Gastroesophageal sphincter (tissue), 4 donors: ENCODE measurements around the gene WNK3. TPM values are rescaled to one million over a fixed set of nuclear protein-coding genes. Genes with fewer than 3 reads are reported as not detected.

Source experiments
- ATAC-seq: fragments of 150-250 bp; one replicate; pipeline ENCODE4 v1.9.1; 2016; ENCODE audit warnings: mild to moderate bottlenecking, moderate library complexity
- H3K27ac ChIP-seq, 4 donors: fragments of 200-600 bp; sonication (generic) in 3 of 4; 1 replicate in 3 of 4; 2 replicates in 1 of 4; pipeline ENCODE4 v1.5.1; 2016 to 2019
- H3K27me3 ChIP-seq: fragments of 200-600 bp; sonication (generic); one replicate; pipeline ENCODE4 v1.5.1; 2019
- H3K36me3 ChIP-seq, 2 donors: fragments of 200-600 bp; sonication (generic); one replicate each; pipeline ENCODE4 v1.5.1; 2019; ENCODE audit warnings: control low read depth in 1 of 2
- H3K4me1 ChIP-seq, 3 donors: fragments of 200-600 bp; sonication (generic); 1 replicate in 2 of 3; 2 replicates in 1 of 3; pipeline ENCODE4 v1.5.1; 2016 to 2019; ENCODE audit warnings: control low read depth in 2 of 3
- H3K4me3 ChIP-seq, 2 donors: fragments of 200-600 bp; sonication (generic); one replicate each; pipeline ENCODE4 v1.5.1; 2019; ENCODE audit warnings: mild to moderate bottlenecking in 1 of 2, moderate library complexity in 1 of 2
- H3K9me3 ChIP-seq, 3 donors: fragments of 200-600 bp; sonication (generic); one replicate each; pipeline ENCODE4 v1.5.1; 2017 to 2019; ENCODE audit warnings: control low read depth in 2 of 3
- CTCF ChIP-seq, 4 experiments: fragments of 200-600 bp in 2 of 4; fragments of 450-650 bp in 2 of 4; sonication (generic) in 1 of 4; IDR thresholded peaks; one replicate each; pipeline ENCODE4 v1.5.1; 2017 to 2019; ENCODE audit warnings: antibody characterized with exemption in 4 of 4, mild to moderate bottlenecking in 2 of 4, moderate library complexity in 2 of 4
- EP300 ChIP-seq: sonication (generic); formaldehyde crosslinking; IDR thresholded peaks from one replicate; pipeline ENCODE4 v1.6.1; 2017; ENCODE audit warnings: antibody characterized with exemption, mild to moderate bottlenecking
- POLR2A ChIP-seq, 2 donors: fragments of 450-650 bp; IDR thresholded peaks; one replicate each; pipeline ENCODE4 v1.6.1; 2017; ENCODE audit warnings: antibody characterized with exemption in 2 of 2, mild to moderate bottlenecking in 2 of 2, moderate library complexity in 1 of 2
- POLR2AphosphoS5 ChIP-seq: sonication (generic); formaldehyde crosslinking; IDR thresholded peaks from one replicate; pipeline ENCODE4 v1.6.1; 2017; ENCODE audit warnings: antibody characterized with exemption
- WGBS, 2 donors: methylation state at CpG; one replicate each; pipeline ENCODE4 v1.1.5; 2018; ENCODE audit warnings: low coverage in 1 of 2; 5-methylcytosine and 5-hydroxymethylcytosine counted together
- total RNA-seq, 4 donors: library from RNA; depleted of rRNA; stranded (reverse); fragments of >200 nt; gene quantifications; one replicate each; pipeline ENCODE4 v1.1.0, GENCODE V29; 2016

Gene WNK3
- total RNA-seq, 4 donors from 2014 or later = 1.9 to 4.3 (median 3.0) TPM

- no peak for TF ChIP-seq CTCF (IDR thresholded peaks at IDR 0.05)
- no peak for TF ChIP-seq POLR2A (IDR thresholded peaks at IDR 0.05)
- no peak for TF ChIP-seq EP300
- TF ChIP-seq POLR2AphosphoS5 = no peak
- Histone ChIP-seq H3K9me3 (no peaks in the 10 kb centered on the region), H3K4me3 (no peak overlapping the region), H3K27me3 (no peaks in the 10 kb centered on the region), H3K4me1 (no peaks in the 10 kb centered on the region), H3K36me3 (no peaks in the 10 kb centered on the region), H3K27ac (no peak overlapping the region)
- no peak for ATAC-seq
- 50 to 100% methylated on average over 1 of the region's 2 CpGs for WGBS, 2 donors
Measured at GRCh38 chrX:54288968-54289367, 68.9 kb downstream of the WNK3 start.

- no peak for TF ChIP-seq POLR2AphosphoS5
- no peak for TF ChIP-seq POLR2A (IDR thresholded peaks at IDR 0.05)
- TF ChIP-seq EP300 = no peak
- TF ChIP-seq CTCF (IDR thresholded peaks at IDR 0.05) = no peak
- Histone ChIP-seq H3K36me3 (no peaks in the 10 kb centered on the region), H3K4me3 (no peak overlapping the region), H3K27ac (no peak overlapping the region), H3K4me1 (no peaks in the 10 kb centered on the region), H3K27me3 (no peaks in the 10 kb centered on the region), H3K9me3 (no peaks in the 10 kb centered on the region)
- no peak for ATAC-seq
Measured at GRCh38 chrX:54288277-54288676, 69.6 kb downstream of the WNK3 start.

- Histone ChIP-seq H3K4me3 (no peak overlapping the region), H3K36me3 (no peaks in the 10 kb centered on the region)
- 22% methylated on average over 1 of the region's 1 CpG; no CpG with 5 or more reads in 1 of the 2 donors for WGBS, 2 donors
Measured at GRCh38 chrX:54281676-54282075, 76.2 kb downstream of the WNK3 start.

GRCh38 chrX:54280466-54280865 lies 77.4 kb downstream of the WNK3 start:
- ATAC-seq = no peak
- Histone ChIP-seq H3K4me3 (no peak overlapping the region), H3K36me3 (no peaks in the 10 kb centered on the region), H3K9me3 (no peaks in the 10 kb centered on the region), H3K27me3 (no peaks in the 10 kb centered on the region), H3K27ac (no peak overlapping the region), H3K4me1 (no peaks in the 10 kb centered on the region)
- TF ChIP-seq POLR2AphosphoS5 = no peak
- no peak for TF ChIP-seq POLR2A (IDR thresholded peaks at IDR 0.05)
- no peak for TF ChIP-seq EP300
- no peak for TF ChIP-seq CTCF (IDR thresholded peaks at IDR 0.05)
- WGBS, 2 donors = 50 to 100% methylated on average over 1 of the region's 1 CpG

More at GRCh38 chrX:54281676-54282075, 76.2 kb downstream of the WNK3 start:
- Histone ChIP-seq H3K27ac (no peak overlapping the region), H3K4me1 (no peaks in the 10 kb centered on the region), H3K9me3 (no peaks in the 10 kb centered on the region), H3K27me3 (no peaks in the 10 kb centered on the region)
- no peak for ATAC-seq
- TF ChIP-seq POLR2AphosphoS5 = no peak
- TF ChIP-seq EP300 = no peak
- no peak for TF ChIP-seq POLR2A (IDR thresholded peaks at IDR 0.05)
- TF ChIP-seq CTCF (IDR thresholded peaks at IDR 0.05) = no peak

- H3K9me3 ChIP-seq = no peaks in the 10 kb centered on the region
- H3K27me3 ChIP-seq = no peaks in the 10 kb centered on the region
- WGBS, 2 donors = 63 to 73% methylated on average over 2 of the region's 2 CpGs
- H3K27ac ChIP-seq = no peak overlapping the region
- no peaks in the 10 kb centered on the region for H3K36me3 ChIP-seq
- ATAC-seq = no peak
- H3K4me3 ChIP-seq = no peak overlapping the region
- H3K4me1 ChIP-seq = no peaks in the 10 kb centered on the region
- TF ChIP-seq CTCF (IDR thresholded peaks at IDR 0.05) = no peak
- TF ChIP-seq EP300 = no peak
- TF ChIP-seq POLR2A (IDR thresholded peaks at IDR 0.05) = no peak
- TF ChIP-seq POLR2AphosphoS5 = no peak
Measured at GRCh38 chrX:54271664-54272063, 86.2 kb downstream of the WNK3 start.
